NCI-H1092 (cell line): ENCODE data around the gene STX11.

Source experiments
- DNase-seq: peaks from one replicate; lab custom pipeline; 2025; lab: John Stamatoyannopoulos, UW

STX11 gene

DNA sequence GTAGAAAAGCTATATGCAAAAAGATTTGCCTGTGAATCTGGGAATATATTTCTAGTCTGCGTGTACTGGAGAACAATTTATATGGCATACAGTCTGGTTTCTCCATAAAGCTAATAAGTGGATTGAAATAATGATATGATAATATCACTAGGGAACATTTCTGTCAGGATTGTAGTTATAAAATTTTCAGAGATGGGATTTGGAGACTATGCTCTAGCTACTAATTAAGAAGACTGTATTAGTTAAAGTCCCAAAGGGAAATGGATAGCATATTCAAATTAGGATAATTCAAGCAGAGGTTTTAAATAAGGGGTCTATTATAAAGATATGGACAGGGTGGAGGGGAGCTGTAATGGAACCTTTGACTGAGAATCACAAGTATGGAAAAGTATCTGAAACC, 7.2 kb upstream of the STX11 start:
- DNase-seq: no peak

DNA sequence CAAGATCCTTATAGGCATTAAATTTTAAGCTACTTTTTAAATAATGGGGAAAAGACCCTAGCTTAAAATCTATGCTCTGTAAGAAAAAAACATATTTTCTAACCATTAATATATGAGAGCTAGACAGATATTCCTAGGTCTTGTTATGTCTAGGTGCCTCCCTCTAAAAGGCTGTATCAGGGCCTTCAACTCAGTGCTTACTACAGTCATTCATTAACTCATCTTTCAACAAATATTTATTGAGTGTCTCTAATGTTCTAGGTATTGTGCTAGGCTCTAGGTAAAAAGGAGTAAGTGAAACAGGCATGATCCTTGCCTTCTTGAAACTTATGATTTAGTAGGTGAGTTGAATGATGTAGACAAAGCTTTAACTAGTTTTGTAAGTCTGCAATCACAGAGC, 6.4 kb upstream of the STX11 start:
- no peak for DNase-seq

DNA sequence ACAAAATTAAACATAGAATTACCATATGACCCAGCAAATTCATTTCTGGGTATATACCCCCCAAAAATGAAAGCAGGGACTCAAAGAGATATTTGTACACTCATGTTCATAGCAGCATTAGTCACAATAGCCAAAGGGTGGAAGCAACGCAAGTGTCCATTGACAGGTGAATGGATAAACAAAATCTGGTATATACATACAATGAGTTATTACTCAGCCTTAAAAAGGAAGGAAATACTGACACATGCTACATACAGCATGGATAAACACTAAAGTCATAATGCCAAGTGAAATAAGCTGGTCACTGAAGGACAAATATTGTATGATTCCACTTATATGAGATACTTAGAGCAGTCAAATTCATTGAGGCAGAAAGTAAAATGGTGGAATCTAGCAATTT, 5.3 kb upstream of the STX11 start:
- no peak for DNase-seq

DNA sequence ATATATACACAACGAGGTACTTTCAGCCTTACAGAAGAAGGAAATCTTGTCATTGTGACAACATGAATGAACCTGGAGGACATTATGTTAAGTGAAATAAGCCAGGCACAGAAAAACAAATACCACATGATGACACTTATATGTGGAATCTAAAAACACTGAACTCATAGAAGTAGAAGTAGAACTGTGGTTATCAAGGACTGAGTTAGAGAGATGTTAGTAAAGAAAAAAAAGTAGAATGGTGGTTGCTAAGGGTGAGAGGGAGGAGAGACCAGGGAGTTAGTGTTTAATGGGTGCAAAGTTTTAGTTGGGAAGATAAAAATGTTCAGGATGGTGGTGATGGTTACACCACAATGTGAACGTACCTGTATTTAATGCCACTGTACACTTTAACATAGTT, 4.8 kb upstream of the STX11 start:
- DNase-seq: no peak

DNA sequence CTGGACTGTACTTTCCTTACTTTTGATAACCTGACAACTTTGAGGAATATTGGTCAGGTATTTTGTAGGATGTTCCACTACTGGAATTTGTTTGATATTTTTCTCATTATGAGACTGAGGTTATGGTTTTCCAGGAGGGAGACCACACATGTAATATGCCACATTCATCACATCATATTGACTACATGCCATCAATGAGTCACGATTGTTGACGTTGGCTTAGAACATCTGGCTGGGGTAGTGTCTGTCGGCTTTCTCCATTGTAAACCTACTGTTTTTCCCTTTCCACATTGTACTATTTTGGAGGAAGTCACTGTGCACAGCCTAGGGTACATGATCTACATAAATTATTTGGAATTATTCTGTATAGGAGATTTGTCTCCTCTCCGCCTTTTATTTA, 1.4 kb upstream of the STX11 start:
- DNase-seq: no peak

DNA sequence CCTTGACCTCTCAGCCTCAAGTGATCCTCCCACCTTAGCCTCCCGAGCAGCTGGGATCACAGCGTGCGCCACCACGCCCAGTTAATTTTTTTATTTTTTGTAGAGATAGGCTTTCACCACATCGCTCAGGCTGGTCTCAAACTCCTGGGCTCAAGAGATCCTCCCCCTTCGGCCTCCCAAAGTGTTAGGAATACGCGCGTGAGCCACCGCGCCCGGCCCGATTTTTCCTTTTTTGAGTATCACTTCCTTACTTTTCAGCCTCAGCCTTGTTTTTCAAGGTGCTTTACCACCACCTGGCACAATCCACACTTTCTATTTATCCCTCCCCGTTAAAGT, 791 bp upstream of the STX11 start:
- DNase-seq: no peak

DNA sequence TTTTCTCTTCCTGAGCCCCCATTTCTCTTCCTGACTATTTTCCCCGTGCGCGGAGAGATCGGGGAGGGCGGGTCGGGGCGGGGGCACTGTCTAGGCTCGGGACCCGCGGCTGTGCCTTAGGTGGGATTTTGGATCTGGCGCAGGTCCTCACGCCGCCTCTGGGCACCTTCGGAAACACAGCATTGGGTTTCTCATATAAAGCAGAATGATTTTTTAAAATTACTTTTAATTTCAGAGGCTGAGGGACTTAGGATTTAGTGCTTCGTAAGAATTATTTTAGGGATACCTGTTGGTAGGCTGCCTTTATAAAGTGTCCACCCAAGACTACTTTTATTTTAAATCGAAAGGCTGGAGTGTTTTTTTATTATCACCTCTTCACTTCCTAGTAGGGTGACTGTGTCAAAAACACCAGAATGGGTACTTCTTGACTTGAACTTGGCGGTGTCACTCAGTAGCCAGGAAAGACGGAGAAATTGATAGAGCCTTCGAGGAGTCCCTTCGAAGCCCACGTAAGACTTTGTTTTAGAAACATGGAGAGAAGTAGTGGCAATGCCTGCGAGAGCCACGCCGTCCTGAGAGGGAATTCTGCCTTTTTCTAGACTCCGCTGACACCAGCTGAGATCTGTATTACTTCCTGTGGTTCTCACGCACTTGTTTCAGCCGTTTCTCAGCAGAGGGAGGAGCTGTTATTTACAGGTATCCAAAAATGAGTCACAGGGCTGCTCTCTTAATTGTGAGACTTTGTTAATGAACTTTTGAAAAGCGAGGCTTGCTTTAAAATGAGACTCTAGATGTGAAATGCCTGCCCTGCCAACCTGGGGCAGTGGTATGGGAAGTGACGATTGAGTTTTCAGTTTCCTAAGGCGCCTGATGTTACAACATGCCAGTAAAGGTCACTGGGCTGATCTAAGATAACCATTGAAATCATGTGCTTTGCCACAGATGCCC, 667 bp downstream of the STX11 start:
- DNase-seq: no peak

DNA sequence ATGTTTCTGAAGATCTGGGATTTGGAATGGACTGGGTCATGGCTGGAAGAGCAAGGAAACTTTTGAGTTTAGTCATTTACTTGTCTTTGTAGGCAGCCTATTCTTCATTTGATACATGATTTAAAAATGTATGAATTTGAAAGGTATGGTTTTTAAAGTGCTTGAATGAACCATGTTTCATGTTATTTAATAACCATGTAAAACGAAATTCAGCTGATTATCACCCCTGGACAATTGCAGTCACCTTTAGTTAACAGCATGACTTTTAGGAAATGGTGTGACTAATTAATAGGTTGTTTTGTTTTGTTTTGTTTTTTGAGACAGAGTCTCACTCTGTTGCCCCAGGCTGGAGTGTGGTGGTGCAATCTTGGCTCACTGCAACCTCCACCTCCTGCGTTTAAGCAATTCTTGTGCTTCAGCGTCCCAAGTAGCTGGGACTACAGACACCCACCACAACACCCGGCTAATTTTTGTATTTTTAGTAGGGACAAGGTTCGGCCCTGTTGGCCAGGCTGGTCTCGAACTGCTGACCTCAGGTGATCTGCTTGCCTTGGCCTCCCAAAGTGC, 2.1 kb downstream of the STX11 start:
- DNase-seq: no peak

DNA sequence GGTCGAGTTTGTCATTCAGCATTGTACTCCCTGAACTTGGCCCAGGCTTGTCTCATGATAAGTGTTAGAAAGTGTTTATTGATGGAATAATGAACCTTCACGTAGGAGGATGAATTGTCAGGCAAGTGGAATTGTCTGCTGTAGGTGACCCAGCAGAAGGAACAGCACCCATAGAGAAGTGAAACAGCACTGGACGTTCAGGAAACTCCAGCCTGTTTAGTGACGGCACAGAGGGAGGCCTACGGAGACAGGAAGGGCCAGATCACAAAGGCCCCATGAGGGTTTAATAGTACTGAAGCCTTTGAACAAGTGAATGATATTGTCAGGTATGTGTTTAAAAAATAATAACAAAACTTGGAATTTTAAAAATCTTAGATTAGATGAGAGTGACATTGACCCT, 2.9 kb downstream of the STX11 start:
- no peak for DNase-seq

DNA sequence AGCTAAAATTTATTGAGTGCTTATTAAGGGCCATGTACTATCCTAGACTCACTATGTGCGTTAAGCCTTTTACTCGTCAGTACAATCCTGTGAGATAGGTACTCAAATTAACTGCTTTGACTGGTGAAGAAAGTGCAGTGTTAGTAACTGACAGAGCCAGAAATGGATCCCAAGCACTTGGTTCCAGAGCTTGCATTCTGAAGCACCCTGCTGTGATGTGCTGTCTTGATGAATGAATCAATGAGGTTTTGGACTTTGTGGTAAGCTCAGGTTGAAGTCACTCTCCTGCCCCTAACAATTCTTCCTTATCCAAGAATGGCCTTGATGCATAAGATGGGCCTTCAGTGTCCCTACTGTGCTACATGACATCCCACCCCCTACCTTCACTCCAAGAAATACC, 3.7 kb downstream of the STX11 start:
- no peak for DNase-seq

DNA sequence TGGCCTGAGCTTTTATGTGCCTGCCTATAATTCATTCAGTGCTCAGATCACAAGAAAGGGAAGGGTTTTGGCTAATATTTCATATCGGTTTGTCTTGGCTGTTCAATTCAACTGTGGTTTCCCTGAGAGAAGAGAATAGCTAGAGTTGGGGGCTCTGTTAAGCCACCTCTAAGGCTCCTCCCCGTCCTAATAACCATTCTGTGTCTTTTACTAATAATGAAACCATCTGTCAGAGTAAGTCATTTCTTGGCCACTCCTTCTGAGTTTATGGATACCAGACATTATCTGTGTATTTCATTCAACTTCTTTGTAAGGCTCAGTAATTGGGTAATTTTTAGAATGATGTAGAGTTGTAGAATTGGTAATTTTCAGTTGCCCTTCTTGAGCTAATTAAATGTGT, 5.2 kb downstream of the STX11 start:
- DNase-seq: no peak

DNA sequence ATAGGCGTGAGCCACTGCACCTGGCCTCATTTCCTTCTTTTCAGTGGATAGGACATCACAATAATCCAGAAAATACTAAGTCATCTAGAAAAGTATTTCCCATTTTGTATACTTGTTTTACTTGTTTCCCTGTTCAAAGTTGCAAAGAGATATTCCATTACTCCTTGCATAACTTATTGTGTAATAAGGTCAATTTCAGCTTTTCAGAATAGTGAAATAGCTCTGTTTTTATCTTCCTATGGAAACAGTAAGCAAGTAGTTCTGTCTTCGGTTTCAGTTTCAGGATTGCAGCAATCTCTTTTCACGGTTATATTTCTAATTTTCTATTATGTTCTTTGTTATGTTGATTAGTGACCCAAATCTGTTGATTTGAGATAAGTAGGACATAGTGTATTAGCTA, 6.0 kb downstream of the STX11 start:
- DNase-seq: no peak

DNA sequence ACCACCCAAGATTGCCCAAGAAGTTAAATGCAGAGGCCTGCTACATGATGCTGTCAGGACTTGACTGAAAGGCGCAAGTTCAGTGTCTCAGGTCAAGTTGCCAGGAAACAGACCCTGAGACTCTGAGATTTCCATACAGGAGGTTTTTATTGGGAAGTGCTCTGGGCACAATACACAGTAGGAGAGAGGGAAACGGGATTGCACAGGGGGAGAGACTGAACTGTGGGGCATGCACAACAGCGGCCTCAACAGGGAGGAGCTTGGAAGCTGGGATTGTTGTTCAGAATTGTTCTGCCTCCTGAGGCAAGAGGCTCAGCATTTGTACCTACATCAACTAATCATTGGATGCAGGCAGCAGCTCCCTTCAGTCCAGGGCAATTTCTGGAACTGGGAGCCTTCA, 6.7 kb downstream of the STX11 start:
- DNase-seq: no peak

DNA sequence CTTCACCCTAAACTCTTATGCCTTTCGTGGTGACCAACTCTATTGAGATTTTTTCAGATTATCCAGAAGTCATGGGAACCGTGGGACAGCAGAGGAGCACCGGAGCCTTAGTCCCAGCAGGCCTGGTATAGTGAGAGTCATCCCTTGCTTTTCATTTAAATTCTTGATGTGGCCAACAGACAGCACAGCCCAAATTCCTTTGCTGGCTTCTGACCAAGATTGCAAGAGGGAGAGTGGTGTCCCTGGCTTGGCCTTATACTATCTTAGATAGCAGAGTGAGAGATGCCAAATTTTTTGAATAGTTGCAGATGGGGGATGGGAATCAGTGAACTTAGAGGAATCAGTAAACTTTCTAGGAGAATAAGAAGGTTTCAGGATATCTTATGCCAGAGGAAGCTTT, 7.8 kb downstream of the STX11 start:
- no peak for DNase-seq

DNA sequence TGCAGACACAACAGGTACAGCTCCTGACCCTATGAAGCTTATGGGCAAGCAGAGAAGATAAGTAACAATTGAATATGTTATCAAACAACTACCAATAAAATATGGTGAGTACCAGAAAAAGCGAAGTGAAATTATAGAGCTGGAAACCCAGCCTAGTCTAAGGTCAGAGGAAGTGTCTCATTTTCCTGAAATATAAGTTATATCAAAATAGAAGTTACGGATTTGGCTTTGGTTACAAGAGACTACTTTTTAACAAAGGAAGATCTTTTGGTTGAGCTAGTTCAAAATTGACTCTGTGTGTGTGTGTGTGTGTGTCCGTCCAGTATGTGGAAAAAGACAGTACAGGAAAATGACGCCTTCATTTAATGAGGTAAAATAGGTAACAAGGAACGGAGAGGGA, 8.9 kb downstream of the STX11 start:
- no peak for DNase-seq

DNA sequence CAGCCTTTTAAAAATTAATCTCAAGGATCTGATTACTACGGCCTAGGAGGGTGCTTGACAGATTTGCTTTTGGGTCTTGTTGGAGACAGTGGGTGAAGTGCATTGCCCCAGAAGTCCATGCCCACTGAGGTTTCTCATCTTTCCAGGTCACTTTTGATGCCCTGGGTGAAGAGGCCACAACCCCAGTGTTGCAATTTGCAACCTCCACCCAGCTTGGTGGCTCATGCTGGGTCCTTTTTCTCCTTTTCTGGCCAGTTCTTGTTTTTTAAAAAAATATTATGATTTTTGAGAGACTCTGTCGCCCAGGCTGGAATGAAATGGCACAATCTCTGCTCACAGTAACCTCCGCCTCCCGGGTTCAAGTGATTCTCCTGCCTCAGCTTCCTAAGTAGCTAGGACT, 9.4 kb downstream of the STX11 start:
- DNase-seq: no peak

DNA sequence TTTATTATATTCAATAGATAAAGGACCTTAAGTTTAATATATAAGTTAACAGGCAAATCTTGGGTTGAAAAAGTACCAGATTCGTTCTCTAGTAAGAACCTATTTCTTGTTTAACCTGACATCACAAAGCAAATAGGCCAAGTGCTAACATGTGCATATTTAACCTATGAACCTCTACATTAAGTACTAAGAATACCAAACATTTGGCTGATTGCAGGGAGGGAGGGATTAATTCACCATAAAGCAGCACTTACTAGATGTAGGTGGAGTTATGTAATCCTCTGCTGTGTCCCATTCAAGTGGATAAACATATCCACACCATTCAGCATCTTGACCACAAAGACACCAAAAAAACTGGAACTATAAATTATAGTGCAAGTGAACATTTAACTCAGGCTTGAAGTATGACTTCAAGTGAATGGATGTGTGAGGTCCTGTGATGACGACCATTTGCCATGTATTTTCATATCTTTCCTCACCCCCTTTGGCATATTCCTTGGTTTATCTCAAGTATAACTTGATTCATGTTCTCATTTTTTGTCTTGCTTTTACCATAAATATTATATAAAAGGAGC, 10.2 kb downstream of the STX11 start:
- DNase-seq: no peak

DNA sequence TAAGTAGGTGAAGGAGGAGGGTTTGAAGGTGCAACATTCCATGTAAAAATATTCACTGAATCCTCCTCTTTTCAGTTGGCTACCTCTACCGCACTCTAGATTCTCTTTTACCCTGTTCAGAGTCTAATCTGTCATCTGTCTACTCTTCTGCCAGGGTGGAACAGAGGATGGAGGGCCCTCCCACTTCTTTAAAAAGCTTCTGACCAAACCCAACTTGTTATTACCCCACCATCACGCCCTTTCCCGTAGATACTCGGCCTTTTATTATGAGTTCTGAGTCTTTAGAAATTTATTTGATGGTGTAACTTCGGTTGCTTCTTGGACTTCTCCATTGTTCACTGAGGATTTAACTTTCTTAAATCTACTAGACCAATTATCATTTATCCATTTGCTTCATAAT, 11.7 kb downstream of the STX11 start:
- no peak for DNase-seq

DNA sequence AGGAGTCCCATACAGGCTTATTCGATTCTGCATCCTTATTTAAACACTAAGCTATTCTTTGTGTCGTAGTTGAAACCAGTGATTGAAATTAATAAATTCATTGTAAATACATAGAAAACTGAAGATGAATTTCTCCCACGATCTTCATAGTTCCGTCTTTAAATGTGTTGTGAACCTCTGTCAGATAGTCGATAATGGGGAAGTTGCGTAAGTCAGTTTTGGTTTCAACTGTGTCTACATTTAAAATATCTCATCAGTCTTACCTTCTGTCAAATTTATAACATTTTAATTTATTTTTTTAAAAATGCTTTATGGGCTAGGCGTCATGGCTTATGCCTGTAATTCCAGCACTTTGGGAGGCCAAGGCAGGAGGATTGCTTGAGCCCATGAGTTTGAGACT, 12.7 kb downstream of the STX11 start:
- DNase-seq: no peak

DNA sequence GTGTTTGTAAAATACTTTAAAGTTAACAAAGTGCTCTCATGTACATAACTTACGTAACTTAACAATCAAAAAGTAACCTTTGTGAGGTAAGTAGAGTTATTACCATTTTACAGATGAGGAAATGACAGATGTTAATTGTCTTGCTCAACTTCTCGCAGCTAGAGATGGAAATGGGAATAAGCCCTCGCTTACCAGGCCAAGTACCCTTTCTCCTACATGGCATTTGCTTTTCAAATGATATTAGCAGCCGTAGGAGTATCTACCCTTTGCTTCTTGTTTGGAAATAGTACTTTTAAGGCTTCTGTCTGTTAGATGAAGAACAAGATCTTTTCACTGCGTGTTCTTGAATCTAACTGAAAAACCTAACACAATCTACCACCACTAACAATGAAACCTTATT, 15.5 kb downstream of the STX11 start:
- DNase-seq: no peak

DNA sequence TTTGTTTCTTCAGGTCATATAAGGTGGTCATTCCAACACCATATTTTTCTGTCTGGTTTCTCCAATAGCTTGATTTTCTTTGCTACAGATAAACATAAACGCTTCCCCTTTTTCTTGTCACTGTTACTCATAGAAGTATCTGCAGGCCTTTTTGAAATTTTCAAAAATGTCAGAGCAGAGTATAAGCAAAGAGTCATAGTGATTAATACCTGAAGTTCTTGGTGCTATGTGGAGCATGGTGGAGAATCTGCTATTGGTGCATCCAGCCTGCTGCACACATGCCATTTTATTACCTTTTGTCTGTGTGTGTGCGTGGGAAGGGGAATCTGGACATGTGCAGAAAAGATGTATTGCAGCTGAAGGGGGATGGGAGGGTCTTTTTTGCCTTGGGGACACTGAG, 19.7 kb downstream of the STX11 start:
- DNase-seq: no peak

DNA sequence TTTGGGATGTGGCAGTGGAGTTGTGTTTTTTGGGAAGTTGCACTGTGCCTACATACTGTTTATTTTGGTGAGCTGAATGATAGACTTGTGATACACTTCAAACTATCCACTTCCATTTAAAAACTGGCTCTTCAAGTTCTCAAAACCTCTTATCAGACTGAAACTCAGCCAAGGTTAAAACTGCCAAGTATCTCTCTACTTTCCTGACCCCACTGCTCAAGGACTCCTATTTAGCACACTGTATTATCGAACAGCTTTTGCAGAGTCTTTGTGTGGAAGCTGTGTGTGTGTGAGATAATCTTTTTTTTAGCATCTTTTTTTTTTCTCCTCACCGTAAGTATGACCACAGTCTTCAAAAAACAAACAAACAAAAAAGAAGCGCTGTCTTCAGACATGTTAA, 21.1 kb downstream of the STX11 start:
- DNase-seq: no peak

DNA sequence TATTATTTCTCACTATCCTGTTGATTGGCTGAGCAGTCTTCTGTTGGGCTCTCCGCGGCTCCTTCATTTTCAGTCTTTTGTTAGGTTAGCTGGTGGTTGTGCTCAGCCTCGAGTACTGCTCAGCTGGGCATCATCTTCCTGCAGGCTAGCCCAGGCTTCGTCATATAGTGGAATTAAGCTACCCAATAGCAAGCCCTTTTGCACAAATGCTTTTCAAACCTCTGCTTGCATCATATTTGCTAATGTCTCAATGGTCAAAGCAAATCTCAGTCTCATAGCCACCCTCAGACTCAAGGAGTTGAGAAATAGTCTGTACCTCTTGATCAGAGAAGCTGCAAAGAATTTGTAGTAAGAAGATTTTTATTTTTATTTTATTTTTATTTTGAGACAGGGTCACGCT, 23.7 kb downstream of the STX11 start:
- DNase-seq: no peak

DNA sequence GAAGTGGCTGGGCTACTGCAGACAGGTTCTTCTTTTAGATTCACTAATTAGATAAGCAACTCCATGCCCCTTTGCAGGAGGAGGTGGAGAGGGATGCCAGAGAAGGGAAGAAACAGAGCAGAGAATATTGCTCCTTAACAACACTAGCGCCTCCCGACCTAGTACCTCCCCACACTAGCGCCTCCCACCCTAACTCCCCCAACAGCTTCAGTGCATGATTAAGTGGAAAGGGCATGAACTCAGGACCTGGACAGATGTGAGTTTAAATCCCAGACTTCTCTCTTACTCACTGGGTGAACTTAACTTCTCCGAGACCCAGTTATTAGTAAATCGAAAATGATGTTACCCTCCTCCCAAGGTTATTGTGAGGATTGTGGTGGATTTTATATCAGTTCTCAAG, 25.7 kb downstream of the STX11 start:
- no peak for DNase-seq
